ENCODE results near the gene RTN4RL2.

Gene RTN4RL2

DNA sequence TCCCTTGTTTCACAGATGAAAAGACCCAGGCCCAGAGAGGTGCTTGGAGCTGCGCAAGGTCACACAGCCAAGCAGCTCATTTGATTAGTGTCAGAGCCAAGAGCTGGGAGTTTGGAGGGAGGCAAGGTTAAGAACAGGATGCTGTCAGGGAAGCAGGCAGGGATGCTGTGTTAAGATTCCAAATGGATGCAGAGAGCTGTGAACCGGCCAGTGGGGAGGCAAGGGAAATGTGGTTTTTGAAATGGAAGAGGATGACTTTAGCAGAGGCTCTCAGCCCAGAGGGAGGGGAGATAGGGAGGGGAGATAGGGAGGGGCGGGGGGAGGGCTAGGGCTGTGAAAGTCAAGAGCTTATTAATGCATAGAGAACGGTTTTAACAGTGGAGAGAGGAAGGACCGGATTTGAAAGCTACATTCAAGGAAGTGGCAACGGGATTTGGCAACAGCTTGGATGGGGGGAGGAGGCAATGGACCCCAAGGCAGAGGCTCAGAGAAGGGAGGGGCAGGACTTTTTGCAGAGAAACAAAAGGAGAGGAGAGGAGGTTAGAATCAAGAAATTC is 13.0 kb downstream of the RTN4RL2 start:
- DNase-seq (ENCODE audit: low spot score in 2 of 2): no peak
- Mint-ChIP-seq H3K9me3 (no peaks in the 10 kb centered on the region), H3K36me3 (ENCODE audit: insufficient read depth) (peaks cover 4% of the 10 kb centered on the region), H3K4me3 (peak overlapping the region; percentile 67), H3K27ac (ENCODE audit: low read depth) (peak overlapping the region; percentile 73), H3K4me1 (peaks cover 32% of the 10 kb centered on the region), H3K27me3 (no peaks in the 10 kb centered on the region)
- no peak for ATAC-seq (replicated peaks; ENCODE audit: extremely low read depth, poor library complexity, severe bottlenecking)

DNA sequence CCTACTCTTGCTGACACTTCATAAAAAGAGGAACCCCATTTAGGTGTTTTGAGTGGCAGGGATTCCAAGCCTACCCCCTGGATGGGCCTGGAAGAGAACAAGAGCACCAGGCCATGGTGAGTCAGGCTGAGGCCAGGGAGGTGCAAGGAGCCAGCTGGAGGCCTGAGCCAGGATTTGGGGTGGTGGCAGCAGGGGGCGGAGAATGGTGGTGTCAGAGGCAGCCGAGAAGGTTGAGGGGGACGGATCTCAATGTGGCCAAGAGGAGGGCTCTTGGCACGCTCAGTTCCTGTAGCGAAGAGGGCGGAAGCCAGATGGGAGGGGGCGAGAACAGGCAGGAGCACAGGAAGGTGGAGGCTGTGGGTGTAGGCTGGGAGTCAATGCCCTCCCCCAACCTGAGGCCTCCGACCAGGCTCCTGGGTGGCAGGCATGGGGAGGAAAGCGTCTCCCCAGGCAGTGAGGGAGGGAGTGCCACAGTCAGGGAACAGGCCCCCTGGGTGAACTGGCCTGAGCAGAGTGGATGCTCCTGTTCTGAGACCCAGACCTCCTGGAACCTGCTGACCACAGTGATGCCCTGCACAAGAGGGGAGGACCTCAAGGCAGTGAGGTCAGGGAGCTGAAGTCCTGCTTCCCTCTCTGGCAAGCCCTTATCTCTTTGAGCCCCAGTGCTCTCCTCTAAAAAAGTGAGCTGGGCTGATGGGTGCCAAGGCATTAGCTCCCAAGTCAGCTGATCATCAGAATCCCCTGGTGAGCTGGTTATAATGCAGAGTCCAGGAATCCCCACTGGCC is 13.9 kb downstream of the RTN4RL2 start:
- Mint-ChIP-seq H3K4me3 (peak overlapping the region; percentile 67), H3K4me1 (peaks cover 40% of the 10 kb centered on the region), H3K27ac (ENCODE audit: low read depth) (peak overlapping the region; percentile 73), H3K9me3 (no peaks in the 10 kb centered on the region), H3K27me3 (no peaks in the 10 kb centered on the region), H3K36me3 (ENCODE audit: insufficient read depth) (peaks cover 4% of the 10 kb centered on the region)
- no peak for DNase-seq (ENCODE audit: low spot score in 2 of 2)
- ATAC-seq (replicated peaks; ENCODE audit: extremely low read depth, poor library complexity, severe bottlenecking): peak; percentile 71

DNA sequence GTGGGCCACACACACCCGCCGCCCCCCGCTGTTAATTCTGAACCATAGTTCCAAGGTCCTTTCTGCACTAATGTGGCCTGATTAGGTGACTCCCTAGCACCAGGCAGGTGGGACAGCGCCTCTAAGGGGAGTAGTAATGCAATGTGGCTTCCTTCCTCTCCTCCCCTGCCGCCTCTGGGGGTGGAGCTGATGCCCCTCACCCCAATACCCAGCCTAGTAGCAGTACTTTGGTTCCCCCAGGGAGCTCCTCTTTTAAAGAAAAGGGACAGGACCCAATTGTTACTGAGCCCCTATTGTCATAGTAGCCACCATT is 14.4 kb downstream of the RTN4RL2 start:
- no peak overlapping the region for H3K27ac Mint-ChIP-seq (ENCODE audit: low read depth)
- peaks cover 46% of the 10 kb centered on the region for H3K4me1 Mint-ChIP-seq
- peak overlapping the region; percentile 38 for H3K4me3 Mint-ChIP-seq

DNA sequence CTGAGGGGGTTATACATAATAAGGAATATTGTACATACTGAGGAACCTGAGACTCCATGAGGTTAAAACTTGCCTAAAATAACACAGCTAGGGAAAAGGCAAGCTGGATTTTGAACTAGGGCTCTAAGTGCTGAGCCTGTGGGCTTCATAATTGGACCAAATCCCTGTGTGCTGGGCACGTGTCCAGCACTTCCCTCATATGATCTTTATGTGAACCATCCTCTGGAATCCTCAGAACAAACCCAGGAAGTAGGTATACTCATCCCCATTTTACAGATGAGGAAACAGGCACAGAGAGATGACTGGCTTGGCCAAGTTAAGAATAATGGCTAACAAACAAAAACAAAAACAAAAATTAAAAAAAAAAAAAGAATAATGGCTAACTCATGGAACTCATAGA is 14.9 kb downstream of the RTN4RL2 start:
- no peak for ATAC-seq (replicated peaks; ENCODE audit: extremely low read depth, poor library complexity, severe bottlenecking)
- no peak overlapping the region for H3K27ac Mint-ChIP-seq (ENCODE audit: low read depth)
- H3K27me3 Mint-ChIP-seq: no peaks in the 10 kb centered on the region

More for the DNA sequence above, 14.4 kb downstream of the RTN4RL2 start:
- H3K36me3 Mint-ChIP-seq (ENCODE audit: insufficient read depth): peaks cover 4% of the 10 kb centered on the region
- H3K27me3 Mint-ChIP-seq: no peaks in the 10 kb centered on the region
- no peak for ATAC-seq (replicated peaks; ENCODE audit: extremely low read depth, poor library complexity, severe bottlenecking)
- no peaks in the 10 kb centered on the region for H3K9me3 Mint-ChIP-seq
- no peak for DNase-seq (ENCODE audit: low spot score in 2 of 2)

DNA sequence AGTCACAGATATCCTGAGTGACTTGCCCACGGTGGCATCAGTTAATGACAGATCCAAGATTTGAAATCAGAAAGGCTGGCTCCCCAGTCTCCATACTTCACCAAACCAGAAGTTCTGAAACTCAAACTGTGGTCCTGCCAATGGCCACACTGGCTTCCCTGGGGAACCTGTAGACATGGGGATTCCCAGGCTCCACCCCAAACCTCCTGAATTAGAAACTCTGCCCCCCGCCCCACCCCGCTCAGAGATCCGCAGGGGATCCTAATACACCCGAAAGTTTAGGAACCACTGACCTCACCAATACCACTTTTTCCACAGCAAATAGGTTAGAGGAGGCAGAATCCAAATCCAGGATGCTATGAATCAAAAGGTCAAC is 15.3 kb downstream of the RTN4RL2 start:
- Mint-ChIP-seq H3K9me3 (no peaks in the 10 kb centered on the region), H3K4me3 (peak overlapping the region; percentile 77), H3K27ac (ENCODE audit: low read depth) (no peak overlapping the region), H3K27me3 (no peaks in the 10 kb centered on the region), H3K4me1 (peaks cover 53% of the 10 kb centered on the region), H3K36me3 (ENCODE audit: insufficient read depth) (peaks cover 4% of the 10 kb centered on the region)
- no peak for DNase-seq (ENCODE audit: low spot score in 2 of 2)
- ATAC-seq (replicated peaks; ENCODE audit: extremely low read depth, poor library complexity, severe bottlenecking): no peak

More for the DNA sequence above, 14.9 kb downstream of the RTN4RL2 start:
- Mint-ChIP-seq H3K9me3 (no peaks in the 10 kb centered on the region), H3K36me3 (ENCODE audit: insufficient read depth) (peaks cover 4% of the 10 kb centered on the region), H3K4me1 (peaks cover 50% of the 10 kb centered on the region), H3K4me3 (peak overlapping the region; percentile 77)
- DNase-seq (ENCODE audit: low spot score in 2 of 2): no peak

DNA sequence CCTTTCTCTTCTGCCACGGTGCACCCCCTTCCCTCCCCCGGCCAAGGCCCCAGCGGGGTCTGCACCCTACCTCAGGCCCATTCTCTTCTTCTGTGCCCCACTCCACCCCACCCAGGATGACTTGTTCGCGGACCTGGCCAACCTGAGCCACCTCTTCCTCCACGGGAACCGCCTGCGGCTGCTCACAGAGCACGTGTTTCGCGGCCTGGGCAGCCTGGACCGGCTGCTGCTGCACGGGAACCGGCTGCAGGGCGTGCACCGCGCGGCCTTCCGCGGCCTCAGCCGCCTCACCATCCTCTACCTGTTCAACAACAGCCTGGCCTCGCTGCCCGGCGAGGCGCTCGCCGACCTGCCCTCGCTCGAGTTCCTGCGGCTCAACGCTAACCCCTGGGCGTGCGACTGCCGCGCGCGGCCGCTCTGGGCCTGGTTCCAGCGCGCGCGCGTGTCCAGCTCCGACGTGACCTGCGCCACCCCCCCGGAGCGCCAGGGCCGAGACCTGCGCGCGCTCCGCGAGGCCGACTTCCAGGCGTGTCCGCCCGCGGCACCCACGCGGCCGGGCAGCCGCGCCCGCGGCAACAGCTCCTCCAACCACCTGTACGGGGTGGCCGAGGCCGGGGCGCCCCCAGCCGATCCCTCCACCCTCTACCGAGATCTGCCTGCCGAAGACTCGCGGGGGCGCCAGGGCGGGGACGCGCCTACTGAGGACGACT is 15.9 kb downstream of the RTN4RL2 start:
- Mint-ChIP-seq H3K27ac (ENCODE audit: low read depth) (no peak overlapping the region), H3K36me3 (ENCODE audit: insufficient read depth) (peaks cover 4% of the 10 kb centered on the region), H3K4me1 (peaks cover 53% of the 10 kb centered on the region), H3K4me3 (peak overlapping the region; percentile 77), H3K9me3 (no peaks in the 10 kb centered on the region), H3K27me3 (no peaks in the 10 kb centered on the region)
- DNase-seq (ENCODE audit: low spot score in 2 of 2) (no peak), ATAC-seq (replicated peaks; ENCODE audit: extremely low read depth, poor library complexity, severe bottlenecking) (peak; percentile 37)

DNA sequence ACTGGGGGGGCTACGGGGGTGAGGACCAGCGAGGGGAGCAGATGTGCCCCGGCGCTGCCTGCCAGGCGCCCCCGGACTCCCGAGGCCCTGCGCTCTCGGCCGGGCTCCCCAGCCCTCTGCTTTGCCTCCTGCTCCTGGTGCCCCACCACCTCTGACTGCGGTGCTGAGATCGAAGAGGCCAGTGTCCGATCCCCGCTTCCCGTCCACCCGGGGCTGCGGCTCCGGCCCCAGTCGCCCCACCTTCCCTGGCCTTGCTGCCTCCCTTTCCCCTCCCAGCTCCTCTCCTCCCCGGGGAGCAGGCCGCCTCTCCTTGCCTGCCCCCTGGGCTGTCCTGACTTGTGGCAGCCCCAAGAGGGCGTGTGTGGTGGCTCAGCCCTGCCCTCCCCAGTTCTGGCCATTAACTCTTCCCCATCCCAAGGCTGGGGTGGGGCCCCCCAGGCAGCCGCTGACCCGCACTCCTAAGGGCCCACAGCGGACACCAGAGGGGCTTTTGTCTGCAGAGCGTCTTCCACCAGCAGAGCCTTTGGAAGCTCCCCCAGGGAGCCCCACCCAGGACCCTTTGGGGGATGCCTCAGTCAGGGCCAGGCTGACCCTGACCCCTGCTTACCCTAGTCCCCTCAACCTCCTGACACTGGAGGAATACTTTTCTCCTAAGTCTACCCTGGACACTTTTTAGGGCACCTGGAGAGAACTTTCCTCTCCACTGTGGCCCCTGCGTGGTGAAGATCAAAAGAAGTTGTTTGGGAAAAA is 16.6 kb downstream of the RTN4RL2 start:
- no peak overlapping the region for H3K27ac Mint-ChIP-seq (ENCODE audit: low read depth)
- H3K27me3 Mint-ChIP-seq: no peaks in the 10 kb centered on the region
- H3K36me3 Mint-ChIP-seq (ENCODE audit: insufficient read depth): peaks cover 4% of the 10 kb centered on the region
- H3K9me3 Mint-ChIP-seq: no peaks in the 10 kb centered on the region
- peaks cover 53% of the 10 kb centered on the region for H3K4me1 Mint-ChIP-seq
- ATAC-seq (replicated peaks; ENCODE audit: extremely low read depth, poor library complexity, severe bottlenecking) (peak; percentile 37), DNase-seq (ENCODE audit: low spot score in 2 of 2) (no peak)
- H3K4me3 Mint-ChIP-seq: peak overlapping the region; percentile 77

DNA sequence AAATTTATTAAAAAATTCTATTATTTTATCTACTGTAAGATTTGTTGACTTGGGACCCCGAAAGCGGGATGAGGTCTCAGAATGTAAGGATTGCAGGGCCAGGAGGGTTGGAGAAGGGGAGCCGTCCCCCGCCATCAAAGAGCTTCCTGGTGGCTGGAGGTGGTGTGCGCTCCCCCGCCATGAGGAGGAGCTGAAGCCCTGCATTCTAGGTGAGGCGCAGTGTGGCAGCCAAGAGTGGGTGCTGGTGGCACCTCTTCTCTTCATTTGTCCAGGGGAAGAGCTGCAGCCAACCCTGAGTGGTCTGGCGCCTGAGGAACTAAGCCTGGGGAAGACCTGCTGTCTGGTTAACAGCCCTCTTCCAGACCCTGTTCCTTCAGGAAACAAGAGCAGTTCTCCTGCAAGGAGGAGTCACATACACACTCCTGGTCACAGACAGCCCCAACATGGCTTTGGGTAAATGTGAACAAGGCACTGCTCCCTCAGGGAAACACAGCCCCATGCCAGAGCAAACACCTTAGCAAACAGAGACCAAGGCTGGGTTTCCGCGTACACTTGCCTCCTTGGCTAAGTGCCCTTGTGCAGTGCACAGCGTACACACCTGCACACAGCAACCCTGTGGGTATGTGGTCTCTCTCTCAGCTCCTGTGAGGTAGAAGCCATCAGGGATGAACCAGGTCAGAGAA is 17.3 kb downstream of the RTN4RL2 start:
- H3K4me3 Mint-ChIP-seq: peak overlapping the region; percentile 77
- H3K27ac Mint-ChIP-seq (ENCODE audit: low read depth): peak overlapping the region; percentile 54
- H3K27me3 Mint-ChIP-seq: no peaks in the 10 kb centered on the region
- H3K36me3 Mint-ChIP-seq (ENCODE audit: insufficient read depth): peaks cover 4% of the 10 kb centered on the region
- H3K4me1 Mint-ChIP-seq: peaks cover 53% of the 10 kb centered on the region
- H3K9me3 Mint-ChIP-seq: no peaks in the 10 kb centered on the region
- ATAC-seq (replicated peaks; ENCODE audit: extremely low read depth, poor library complexity, severe bottlenecking) (no peak), DNase-seq (ENCODE audit: low spot score in 2 of 2) (no peak)

DNA sequence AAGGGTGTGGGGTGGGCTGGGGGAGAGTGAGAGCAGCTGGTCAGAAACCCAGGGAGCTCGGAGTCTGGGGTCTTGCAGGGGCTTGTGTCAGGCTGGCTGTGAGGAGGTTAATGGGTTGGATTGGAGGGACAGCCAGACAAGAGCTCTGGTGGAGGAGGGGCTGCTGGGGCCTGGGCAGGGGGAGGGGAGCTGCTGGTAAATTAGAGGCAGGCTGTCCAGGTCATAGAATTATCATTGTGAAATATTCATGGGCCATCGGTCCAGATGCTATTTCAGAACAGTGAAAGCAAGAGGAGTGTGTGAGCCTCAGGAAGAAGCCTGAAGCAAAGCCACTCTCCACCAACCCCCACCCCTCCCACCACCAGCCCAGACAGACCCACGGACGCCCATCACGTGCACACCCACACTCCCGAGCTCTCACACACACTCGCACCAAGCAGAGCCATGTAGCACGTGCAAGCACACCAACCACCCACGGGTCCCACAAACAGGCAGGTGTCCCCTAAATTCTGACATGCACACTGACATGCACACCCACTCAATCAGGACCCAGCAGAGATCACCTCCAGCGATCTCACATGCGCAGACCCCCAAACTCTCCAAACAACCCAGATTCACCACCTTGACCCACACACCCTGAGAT is 18.8 kb downstream of the RTN4RL2 start:
- ATAC-seq (replicated peaks; ENCODE audit: extremely low read depth, poor library complexity, severe bottlenecking) (no peak), DNase-seq (ENCODE audit: low spot score in 2 of 2) (no peak)
- peaks cover under 1% of the 10 kb centered on the region for H3K27me3 Mint-ChIP-seq
- peaks cover 6% of the 10 kb centered on the region for H3K36me3 Mint-ChIP-seq (ENCODE audit: insufficient read depth)
- peaks cover 41% of the 10 kb centered on the region for H3K4me1 Mint-ChIP-seq
- no peak overlapping the region for H3K27ac Mint-ChIP-seq (ENCODE audit: low read depth)
- no peak overlapping the region for H3K4me3 Mint-ChIP-seq
- H3K9me3 Mint-ChIP-seq: no peaks in the 10 kb centered on the region

DNA sequence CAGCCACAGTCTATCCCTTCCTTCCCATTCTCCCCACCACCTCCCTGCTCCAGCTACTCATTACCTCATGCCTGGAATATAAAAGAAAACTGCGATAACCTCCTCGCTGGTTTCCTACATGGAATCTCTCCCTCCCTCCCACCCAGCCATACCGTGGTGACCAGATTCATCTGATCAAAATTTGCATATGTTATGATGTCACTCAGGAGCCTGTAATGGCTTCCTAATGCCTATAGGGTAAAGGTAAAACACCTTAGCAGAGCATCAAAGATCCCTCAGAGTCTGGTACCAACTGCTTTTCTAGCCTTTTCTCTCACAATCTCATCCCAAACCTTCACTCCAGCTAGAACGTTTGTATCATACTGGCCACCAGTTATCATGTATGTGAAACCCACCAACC is 19.6 kb downstream of the RTN4RL2 start:
- H3K4me1 Mint-ChIP-seq: peaks cover 37% of the 10 kb centered on the region
- DNase-seq (ENCODE audit: low spot score in 2 of 2): no peak
- peaks cover 6% of the 10 kb centered on the region for H3K36me3 Mint-ChIP-seq (ENCODE audit: insufficient read depth)
- no peak overlapping the region for H3K4me3 Mint-ChIP-seq
- ATAC-seq (replicated peaks; ENCODE audit: extremely low read depth, poor library complexity, severe bottlenecking): no peak
- H3K27ac Mint-ChIP-seq (ENCODE audit: low read depth): no peak overlapping the region
- H3K27me3 Mint-ChIP-seq: peaks cover 8% of the 10 kb centered on the region
- no peaks in the 10 kb centered on the region for H3K9me3 Mint-ChIP-seq

DNA sequence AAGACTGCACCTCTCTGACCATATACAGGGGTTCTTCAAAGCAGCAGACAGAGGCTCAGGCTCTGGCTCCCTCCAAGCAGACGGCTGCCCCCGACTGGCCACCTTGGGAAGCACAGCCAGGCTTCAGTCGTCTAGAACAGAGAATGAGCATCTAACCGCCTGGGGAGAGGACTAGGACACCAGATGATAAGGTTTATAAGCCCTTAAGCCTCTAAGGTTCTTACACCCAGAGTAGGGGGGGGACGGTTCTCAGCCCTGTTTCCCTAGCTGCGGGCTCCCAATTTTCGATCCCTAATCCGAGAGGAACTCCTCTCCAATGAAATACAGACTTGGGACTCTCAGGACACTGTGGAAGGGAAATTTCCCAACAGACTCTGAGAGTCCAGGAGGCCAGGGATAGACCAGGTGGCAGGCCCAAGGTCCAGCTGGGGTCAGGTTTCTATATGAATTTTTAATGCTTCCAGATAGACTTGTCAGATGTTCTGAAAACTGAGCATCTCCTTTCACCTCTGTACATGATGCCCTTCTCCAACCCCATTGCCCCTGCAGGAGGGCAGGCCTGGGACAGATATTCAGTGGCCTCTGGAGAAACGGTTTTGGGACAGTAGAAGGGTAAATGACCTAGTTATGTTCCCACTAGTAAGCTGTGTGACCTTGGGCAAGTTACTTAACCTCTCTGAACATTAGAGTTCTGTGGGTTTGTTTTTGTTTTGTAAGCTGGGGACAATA is 20.2 kb downstream of the RTN4RL2 start:
- Mint-ChIP-seq H3K27ac (ENCODE audit: low read depth) (no peak overlapping the region), H3K4me3 (no peak overlapping the region), H3K27me3 (peaks cover 15% of the 10 kb centered on the region), H3K9me3 (no peaks in the 10 kb centered on the region), H3K36me3 (ENCODE audit: insufficient read depth) (peaks cover 6% of the 10 kb centered on the region), H3K4me1 (peaks cover 37% of the 10 kb centered on the region)
- ATAC-seq (replicated peaks; ENCODE audit: extremely low read depth, poor library complexity, severe bottlenecking) (peak; percentile 49), DNase-seq (ENCODE audit: low spot score in 2 of 2) (peak; percentile 55 to 56)

Data from central memory CD8-positive, alpha-beta T cell (primary cell).